ENCODE measurements around the gene PPM1E.
"Not testable (repeated sequence)": the region's sequence is repeated elsewhere in the genome, so short reads cannot be mapped to it uniquely, and the experiment has no call there.

PPM1E gene

GRCh38 chr17:58755269-58755576 lies 431 bp upstream of the PPM1E start:
- TF ChIP-seq SP1 (IDR thresholded peaks at IDR 0.05), result no peak
- TF ChIP-seq SUZ12 (IDR thresholded peaks at IDR 0.05), result no peak
- no peak for TF ChIP-seq ELF4 (IDR thresholded peaks at IDR 0.05)
- TF ChIP-seq CTBP1 (IDR thresholded peaks at IDR 0.05; ENCODE audit: borderline replicate concordance), result no peak
- no peak for TF ChIP-seq BHLHE40 (IDR thresholded peaks at IDR 0.05; ENCODE audit: borderline replicate concordance)
- TF ChIP-seq TARDBP (IDR thresholded peaks at IDR 0.05), result no peak
- TF ChIP-seq ARNT (IDR thresholded peaks at IDR 0.05), result no peak
- ChIA-PET POLR2A (interaction anchor here (0.5 to 2.2 kb wide), 7 partner anchors 12 to 236 kb away, joined by 3 to 9 read pairs (median 6); partner anchors contain the start of genes RAD51C and TEX14), CTCF (interaction anchor here (0.6 to 1.0 kb wide), 2 partner anchors 19 to 1082 kb away, joined by 3 read pairs; no protein-coding TSS in a partner anchor)
- no peak for DNase-seq (ENCODE audit: extremely low spot score)

DNA sequence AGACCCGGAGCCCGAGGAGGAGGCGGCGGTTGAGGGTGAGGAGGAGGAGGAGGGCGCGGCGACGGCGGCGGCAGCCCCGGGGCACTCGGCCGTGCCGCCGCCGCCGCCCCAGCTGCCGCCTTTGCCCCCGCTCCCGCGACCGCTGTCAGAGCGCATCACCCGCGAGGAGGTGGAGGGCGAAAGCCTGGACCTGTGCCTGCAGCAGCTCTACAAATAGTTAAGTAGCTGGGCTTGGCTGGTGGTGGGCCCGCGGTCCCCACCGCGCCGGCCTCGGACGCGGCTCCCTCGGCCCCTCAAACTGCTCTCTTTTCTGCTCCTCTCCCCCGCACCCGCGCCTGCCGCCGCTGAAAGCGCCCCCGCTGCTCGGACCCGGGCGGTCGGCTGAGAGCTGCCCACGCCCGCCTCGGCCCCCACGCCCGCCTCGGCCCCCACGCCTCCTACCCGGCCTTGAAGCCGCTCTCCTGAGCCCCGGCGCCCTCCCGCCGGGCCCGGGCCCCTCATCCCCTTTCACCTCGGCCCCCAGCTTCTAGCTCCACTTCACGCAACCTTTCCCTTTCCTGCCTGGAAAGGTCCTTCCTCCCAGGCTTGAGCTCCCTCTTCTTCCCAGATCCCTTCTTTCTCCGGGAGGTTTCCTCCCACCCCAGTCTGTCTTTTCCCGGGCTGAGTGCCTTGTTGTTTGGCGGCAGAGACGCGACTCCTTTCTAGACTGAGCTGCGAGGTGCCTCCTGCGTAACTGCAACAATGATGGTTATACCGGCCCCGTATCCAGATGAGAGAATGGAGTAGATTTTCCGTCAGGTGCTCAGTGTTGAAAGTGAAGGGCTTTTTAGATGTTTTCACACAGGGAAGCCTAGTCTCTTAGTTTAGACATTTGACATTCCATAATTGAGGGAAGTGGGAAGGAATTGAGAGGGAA lies 850 bp downstream of the PPM1E start:
- POLR2A ChIA-PET, result interaction anchor here (0.8 to 2.2 kb wide), 7 partner anchors 10 to 238 kb away, joined by 3 to 9 read pairs (median 5); partner anchors contain the start of gene RAD51C
- CTCF ChIA-PET, result no interaction called here
- peak; percentile 24; the same call in 1 of the 2 replicates for TF ChIP-seq L3MBTL2 (conservative IDR thresholded peaks at IDR 0.05)
- TF ChIP-seq ELF4 (IDR thresholded peaks at IDR 0.05), result no peak
- DNase-seq (ENCODE audit: extremely low spot score), result peak; percentile 51

DNA sequence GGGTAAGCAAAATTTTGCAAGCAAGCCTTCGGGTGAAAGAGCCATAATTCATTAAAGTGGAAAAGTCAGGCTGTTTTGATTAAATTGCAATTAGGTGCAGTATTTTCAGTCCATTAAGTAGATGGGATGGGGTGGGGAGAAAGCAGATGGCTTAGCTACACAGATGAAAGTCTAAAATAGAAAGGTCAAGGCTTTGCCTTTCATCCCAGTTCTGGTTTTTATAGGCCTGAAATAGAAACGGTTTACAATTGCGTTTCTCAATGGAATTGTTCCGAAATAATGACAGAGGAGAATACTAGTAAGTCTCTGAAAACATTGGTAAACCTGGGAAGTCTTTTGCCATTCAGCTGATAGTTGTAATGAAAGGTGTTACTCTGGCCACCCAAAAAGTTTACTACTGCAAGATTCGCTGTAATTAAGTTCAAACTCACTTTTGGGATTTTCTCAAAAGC lies 1.5 kb downstream of the PPM1E start:
- TF ChIP-seq, protein P1, sequence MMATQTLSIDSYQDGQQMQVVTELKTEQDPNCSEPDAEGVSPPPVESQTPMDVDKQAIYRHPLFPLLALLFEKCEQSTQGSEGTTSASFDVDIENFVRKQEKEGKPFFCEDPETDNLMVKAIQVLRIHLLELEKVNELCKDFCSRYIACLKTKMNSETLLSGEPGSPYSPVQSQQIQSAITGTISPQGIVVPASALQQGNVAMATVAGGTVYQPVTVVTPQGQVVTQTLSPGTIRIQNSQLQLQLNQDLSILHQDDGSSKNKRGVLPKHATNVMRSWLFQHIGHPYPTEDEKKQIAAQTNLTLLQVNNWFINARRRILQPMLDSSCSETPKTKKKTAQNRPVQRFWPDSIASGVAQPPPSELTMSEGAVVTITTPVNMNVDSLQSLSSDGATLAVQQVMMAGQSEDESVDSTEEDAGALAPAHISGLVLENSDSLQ (IDR thresholded peaks at IDR 0.05), result peak; percentile 31; the same call in 1 of the 2 replicates
- no peak for TF ChIP-seq CTBP1 (IDR thresholded peaks at IDR 0.05; ENCODE audit: borderline replicate concordance)
- ChIA-PET POLR2A (interaction anchor here (0.8 to 2.2 kb wide), 5 partner anchors 11 to 242 kb away, joined by 3 to 9 read pairs (median 5); partner anchors contain the start of genes MTMR4 and RAD51C), CTCF (interaction anchor here (0.8 kb wide), 1 partner anchor 247 kb away, joined by 3 read pairs; no protein-coding TSS in a partner anchor)
- DNase-seq (ENCODE audit: extremely low spot score), result no peak

DNA sequence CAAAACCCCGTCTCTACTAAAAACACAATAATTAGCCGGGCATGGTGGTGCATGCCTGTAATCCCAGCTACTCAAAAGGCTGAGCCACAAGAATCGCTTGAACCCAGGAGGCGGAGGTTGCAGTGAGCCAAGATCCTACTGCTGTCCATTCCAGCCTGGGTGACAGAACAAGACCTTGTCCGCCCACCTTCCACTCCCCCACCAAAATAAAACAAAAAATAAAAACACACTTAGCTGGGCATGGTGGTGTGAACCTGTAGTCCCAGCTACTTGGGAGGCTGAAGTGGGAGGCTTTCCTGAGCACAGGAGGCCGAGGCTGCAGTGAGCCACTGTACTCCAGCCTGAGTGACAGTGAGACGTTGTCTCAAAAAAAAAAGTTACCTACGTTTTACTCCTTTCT lies 3.2 kb downstream of the PPM1E start:
- DNase-seq (ENCODE audit: extremely low spot score), result no peak
- TF ChIP-seq FOXM1 (IDR thresholded peaks at IDR 0.05; ENCODE audit: borderline replicate concordance) (no peak), CTBP1 (IDR thresholded peaks at IDR 0.05; ENCODE audit: borderline replicate concordance) (no peak), NFRKB (IDR thresholded peaks at IDR 0.05) (no peak), SP1 (IDR thresholded peaks at IDR 0.05) (no peak), HDGF (IDR thresholded peaks at IDR 0.05; ENCODE audit: borderline replicate concordance) (no peak), FOXA1 (IDR thresholded peaks at IDR 0.05) (no peak), ZNF384 (IDR thresholded peaks at IDR 0.05) (no peak), ELF4 (IDR thresholded peaks at IDR 0.05) (no peak), BHLHE40 (IDR thresholded peaks at IDR 0.05; ENCODE audit: borderline replicate concordance) (no peak), ARNT (IDR thresholded peaks at IDR 0.05) (no peak)
- CTCF ChIA-PET, result no interaction called here
- POLR2A ChIA-PET, result no interaction called here

DNA sequence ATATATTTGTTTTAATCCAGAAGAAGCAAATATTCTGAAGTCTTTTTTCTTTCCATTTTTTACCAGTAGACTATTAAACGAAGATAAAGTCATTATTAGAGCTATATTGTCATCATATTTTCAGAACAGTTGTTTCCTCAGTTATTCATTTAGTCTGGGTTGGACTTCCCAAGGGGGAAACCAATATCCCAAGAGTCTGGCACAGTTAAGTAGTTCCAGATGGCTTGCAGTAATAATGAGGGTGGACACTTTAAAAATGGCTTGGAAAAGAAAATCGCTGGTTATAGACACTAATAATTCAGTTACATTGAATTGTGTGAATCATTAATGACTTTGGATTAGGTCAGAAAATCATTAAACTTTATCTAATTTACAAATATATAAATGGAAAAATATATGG lies 3.9 kb downstream of the PPM1E start:
- no peak for TF ChIP-seq TARDBP (IDR thresholded peaks at IDR 0.05)
- no peak for TF ChIP-seq ELF4 (IDR thresholded peaks at IDR 0.05)
- no peak for TF ChIP-seq NFRKB (IDR thresholded peaks at IDR 0.05)
- TF ChIP-seq ARNT (IDR thresholded peaks at IDR 0.05), result no peak
- no peak for TF ChIP-seq SP1 (IDR thresholded peaks at IDR 0.05)
- TF ChIP-seq HDGF (IDR thresholded peaks at IDR 0.05; ENCODE audit: borderline replicate concordance), result no peak
- TF ChIP-seq FOXM1 (IDR thresholded peaks at IDR 0.05; ENCODE audit: borderline replicate concordance), result no peak
- TF ChIP-seq CTBP1 (IDR thresholded peaks at IDR 0.05; ENCODE audit: borderline replicate concordance), result no peak
- TF ChIP-seq ZNF384 (IDR thresholded peaks at IDR 0.05), result no peak
- ChIA-PET POLR2A (no interaction called here), CTCF (no interaction called here)
- no peak for DNase-seq (ENCODE audit: extremely low spot score)

- ChIA-PET CTCF (no interaction called here), POLR2A (no interaction called here)
- no peak for DNase-seq (ENCODE audit: extremely low spot score)
- no peak for TF ChIP-seq SUZ12 (IDR thresholded peaks at IDR 0.05)
- no peak for TF ChIP-seq NFRKB (IDR thresholded peaks at IDR 0.05)
- no peak for TF ChIP-seq HDGF (IDR thresholded peaks at IDR 0.05; ENCODE audit: borderline replicate concordance)
Measured at GRCh38 chr17:58760248-58760647, 4.6 kb downstream of the PPM1E start.

- TF ChIP-seq CTBP1 (IDR thresholded peaks at IDR 0.05; ENCODE audit: borderline replicate concordance) (no peak), TARDBP (IDR thresholded peaks at IDR 0.05) (no peak), BHLHE40 (IDR thresholded peaks at IDR 0.05; ENCODE audit: borderline replicate concordance) (no peak)
- ChIA-PET POLR2A (interaction anchor here (1.7 kb wide), 1 partner anchor 132 kb away, joined by 5 read pairs; no protein-coding TSS in a partner anchor), CTCF (interaction anchor here (0.5 to 0.6 kb wide), 2 partner anchors 139 to 213 kb away, joined by 3 read pairs; no protein-coding TSS in a partner anchor)
- no peak for DNase-seq (ENCODE audit: extremely low spot score)
Measured at GRCh38 chr17:58763263-58763662, 7.6 kb downstream of the PPM1E start.

DNA sequence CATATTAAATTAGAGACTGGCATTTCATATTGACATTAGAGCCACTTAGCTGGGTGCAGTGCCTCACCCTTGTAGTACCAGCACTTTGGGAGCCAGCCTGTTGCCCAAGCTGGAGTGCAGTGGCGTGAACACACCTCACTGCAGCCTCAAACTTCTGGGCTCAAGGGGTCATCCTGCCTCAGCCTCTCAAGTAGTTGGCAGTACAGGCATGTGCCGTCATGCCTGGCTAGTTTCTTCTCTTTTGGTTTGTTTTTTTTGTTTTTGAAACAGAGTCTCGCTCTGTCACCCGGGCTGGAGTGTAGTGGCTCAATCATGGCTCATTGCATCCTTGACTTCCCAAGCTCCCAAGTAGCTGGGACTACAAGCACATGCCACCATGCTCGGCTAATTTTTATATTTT lies 8.7 kb downstream of the PPM1E start:
- CTCF ChIA-PET, result interaction anchor here (0.7 kb wide), 1 partner anchor 185 kb away, joined by 6 read pairs; no protein-coding TSS in a partner anchor
- no peak for DNase-seq (ENCODE audit: extremely low spot score)
- POLR2A ChIA-PET, result no interaction called here

GRCh38 chr17:58778482-58778881 lies 22.8 kb downstream of the PPM1E start:
- POLR2A ChIA-PET; CTCF ChIA-PET; DNase-seq (ENCODE audit: extremely low spot score): not testable (repeated sequence)

More for the DNA sequence above, 8.7 kb downstream of the PPM1E start:
- TF ChIP-seq TARDBP (IDR thresholded peaks at IDR 0.05) (no peak), SP1 (IDR thresholded peaks at IDR 0.05) (no peak), ZNF384 (IDR thresholded peaks at IDR 0.05) (no peak), NFRKB (IDR thresholded peaks at IDR 0.05) (no peak), FOXK2 (IDR thresholded peaks at IDR 0.05) (no peak), LEF1 (IDR thresholded peaks at IDR 0.05; ENCODE audit: borderline replicate concordance) (no peak), CTBP1 (IDR thresholded peaks at IDR 0.05; ENCODE audit: borderline replicate concordance) (no peak), SUZ12 (IDR thresholded peaks at IDR 0.05) (no peak), BHLHE40 (IDR thresholded peaks at IDR 0.05; ENCODE audit: borderline replicate concordance) (no peak)
